H1 (cell line): Measurements from ENCODE around the gene PTCH2. TPM values are rescaled to one million over a fixed set of nuclear protein-coding genes. Genes with fewer than 3 reads are reported as not detected.

Source experiments
- CTCF ChIA-PET: fragments of 300-600 bp; sonication (Branson Sonifier 250); formaldehyde crosslinking; loops from one replicate; lab custom pipeline; 2021; ENCODE audit not compliant: partially characterized antibody; lab: Charles Lee
- POLR2A ChIA-PET: fragments of 300-600 bp; sonication (Branson Sonifier 250); formaldehyde crosslinking; loops from one replicate; lab custom pipeline; 2021; ENCODE audit warnings: inconsistent platforms; ENCODE audit not compliant: partially characterized antibody; lab: Charles Lee
- DNase-seq, 2 experiments: peaks; one replicate each; pipeline versions ENCODE4 v3.0.0 to v3.0.0-alpha.2; 2010 to 2022; ENCODE audit warnings: low spot score in 2 of 2, low read depth in 1 of 2, mixed read lengths in 1 of 2
- FAIRE-seq: peaks from 2 replicates; lab custom pipeline; 2011; peaks lifted over from hg19 to GRCh38; lab: Jason Lieb, UNC
- H2AFZ ChIP-seq: 2 replicates; pipeline ENCODE4 v1.8.1; 2012; ENCODE audit warnings: low read length, inconsistent platforms
- H2AK5ac ChIP-seq: 2 replicates; pipeline ENCODE4 v1.6.1; 2013; ENCODE audit warnings: low read depth, low read length
- H2BK120ac ChIP-seq: replicated peaks from 2 replicates; pipeline ENCODE3; 2013; ENCODE audit warnings: low read depth, low read length, inconsistent platforms
- H2BK12ac ChIP-seq: 2 replicates; pipeline ENCODE4 v1.6.1; 2013; ENCODE audit warnings: low read depth, low read length
- H2BK15ac ChIP-seq: 2 replicates; pipeline ENCODE4 v1.6.1; 2013; ENCODE audit warnings: low read length
- H2BK20ac ChIP-seq: 2 replicates; pipeline ENCODE4 v1.6.1; 2013; ENCODE audit warnings: low read length
- H2BK5ac ChIP-seq: 2 replicates; pipeline ENCODE4 v1.6.1; 2013; ENCODE audit warnings: low read depth, low read length
- H3K14ac ChIP-seq: 2 replicates; pipeline ENCODE4 v1.6.1; 2013; ENCODE audit warnings: inconsistent platforms; ENCODE audit not compliant: insufficient read length
- H3K18ac ChIP-seq: 2 replicates; pipeline ENCODE4 v1.6.1; 2013; ENCODE audit warnings: low read length; ENCODE audit errors: extremely low read depth
- H3K23ac ChIP-seq: 2 replicates; pipeline ENCODE4 v1.6.1; 2013; ENCODE audit warnings: inconsistent platforms; ENCODE audit not compliant: insufficient read length
- H3K23me2 ChIP-seq: 2 replicates; pipeline ENCODE4 v1.6.1; 2013; ENCODE audit warnings: low read depth, low read length
- H3K27ac ChIP-seq: 2 replicates; pipeline ENCODE4 v1.6.1; 2011; ENCODE audit warnings: low read depth, low read length, inconsistent platforms
- H3K27me3 ChIP-seq, 4 experiments: replicated peaks in 1 of 4; 1 replicate in 1 of 4; 2 replicates in 3 of 4; pipeline versions ENCODE4 v1.6.1 to v1.8.1; 2011 to 2013; ENCODE audit warnings: low read length in 3 of 4, mild to moderate bottlenecking in 3 of 4, inconsistent platforms in 2 of 4, mixed read lengths in 2 of 4, moderate library complexity in 1 of 4; ENCODE audit not compliant: control insufficient read depth in 3 of 4, insufficient read depth in 3 of 4; ENCODE audit errors: extremely low read depth in 1 of 4
- H3K36me3 ChIP-seq, 4 experiments: 2 replicates each; pipeline versions ENCODE4 v1.6.1 to v1.8.1; 2011 to 2013; ENCODE audit warnings: mild to moderate bottlenecking in 4 of 4, low read length in 3 of 4, moderate library complexity in 2 of 4, control low read depth in 1 of 4, inconsistent platforms in 1 of 4; ENCODE audit not compliant: insufficient read depth in 4 of 4, control insufficient read depth in 2 of 4
- H3K4ac ChIP-seq: replicated peaks from 2 replicates; pipeline ENCODE3; 2013; ENCODE audit warnings: low read length, low read depth, mixed read lengths, inconsistent platforms; ENCODE audit not compliant: insufficient read length
- H3K4me1 ChIP-seq, 4 experiments: replicated peaks in 1 of 4; 1 replicate in 1 of 4; 2 replicates in 3 of 4; pipeline versions ENCODE4 v1.6.1 to v1.8.1; 2011 to 2013; ENCODE audit warnings: low read length in 3 of 4, inconsistent platforms in 2 of 4, mixed read lengths in 1 of 4; ENCODE audit not compliant: insufficient read depth in 4 of 4, control insufficient read depth in 3 of 4
- H3K4me2 ChIP-seq, 2 experiments: 2 replicates each; pipeline versions ENCODE4 v1.6.1 to v1.8.1; 2011 to 2013; ENCODE audit warnings: low read depth in 2 of 2, low read length in 2 of 2, control low read depth in 1 of 2, inconsistent platforms in 1 of 2, mild to moderate bottlenecking in 1 of 2; ENCODE audit not compliant: insufficient read depth in 1 of 2
- H3K4me3 ChIP-seq, 4 experiments: fragments of 200-600, 300-600 bp in 1 of 4; sonication (generic), shearing (Covaris generic), sonication (Bioruptor Twin) in 1 of 4; 2 replicates each; pipeline versions ENCODE4 v1.5.1 to v1.8.1; 2011 to 2016; ENCODE audit warnings: low read length in 4 of 4, low read depth in 3 of 4, control low read depth in 2 of 4, inconsistent platforms in 2 of 4, mild to moderate bottlenecking in 2 of 4, mixed read lengths in 1 of 4, moderate library complexity in 1 of 4; ENCODE audit not compliant: insufficient read depth in 2 of 4; ENCODE audit errors: extremely low read depth in 1 of 4
- H3K56ac ChIP-seq: replicated peaks from 2 replicates; pipeline ENCODE3; 2013; ENCODE audit warnings: low read depth, mild to moderate bottlenecking, mixed read lengths, low read length, inconsistent platforms; ENCODE audit not compliant: insufficient read length
- H3K79me1 ChIP-seq: 2 replicates; pipeline ENCODE4 v1.6.1; 2013; ENCODE audit warnings: low read depth, low read length, control low read depth
- H3K79me2 ChIP-seq, 2 experiments: 2 replicates each; pipeline versions ENCODE4 v1.6.1 to v1.8.1; 2012 to 2013; ENCODE audit warnings: low read length in 2 of 2, mild to moderate bottlenecking in 2 of 2, inconsistent platforms in 1 of 2; ENCODE audit not compliant: insufficient read depth in 2 of 2, control insufficient read depth in 1 of 2
- H3K9ac ChIP-seq, 4 experiments: replicated peaks in 1 of 4; 1 replicate in 1 of 4; 2 replicates in 3 of 4; pipeline versions ENCODE4 v1.6.1 to v1.8.1; 2011 to 2013; ENCODE audit warnings: low read depth in 3 of 4, low read length in 3 of 4, control low read depth in 2 of 4, mild to moderate bottlenecking in 2 of 4, moderate library complexity in 2 of 4, inconsistent platforms in 1 of 4; ENCODE audit errors: extremely low read depth in 1 of 4
- H3K9me3 ChIP-seq, 2 experiments: 2 replicates each; pipeline versions ENCODE4 v1.6.1 to v1.8.1; 2012 to 2013; ENCODE audit warnings: mild to moderate bottlenecking in 2 of 2, moderate library complexity in 2 of 2, control low read depth in 1 of 2, inconsistent platforms in 1 of 2, low read depth in 1 of 2, low read length in 1 of 2, mixed read lengths in 1 of 2; ENCODE audit not compliant: insufficient read depth in 2 of 2
- H4K20me1 ChIP-seq, 2 experiments: replicated peaks in 1 of 2; 2 replicates each; pipeline versions ENCODE3 to v1.8.1; 2011 to 2013; ENCODE audit warnings: inconsistent platforms in 2 of 2, low read length in 2 of 2, mild to moderate bottlenecking in 1 of 2; ENCODE audit not compliant: insufficient read depth in 2 of 2, control insufficient read depth in 1 of 2
- H4K5ac ChIP-seq: 2 replicates; pipeline ENCODE4 v1.6.1; 2013; ENCODE audit warnings: low read length, low read depth, mixed read lengths, inconsistent platforms; ENCODE audit not compliant: insufficient read length
- H4K8ac ChIP-seq: 2 replicates; pipeline ENCODE4 v1.8.0; 2013; ENCODE audit warnings: mild to moderate bottlenecking, moderate library complexity, low read length, inconsistent platforms; ENCODE audit not compliant: insufficient read depth; ENCODE audit errors: extremely low read depth
- H4K91ac ChIP-seq: replicated peaks from 2 replicates; pipeline ENCODE3; 2013; ENCODE audit warnings: low read length, mixed read lengths, inconsistent platforms; ENCODE audit not compliant: insufficient read length
- ATF2 ChIP-seq: IDR thresholded peaks from 2 replicates; pipeline ENCODE4 v1.6.1; 2012; ENCODE audit warnings: low read length, inconsistent platforms
- CEBPB ChIP-seq: IDR thresholded peaks from 2 replicates; pipeline ENCODE4 v1.6.1; 2012; ENCODE audit warnings: low read depth, low read length
- CTCF ChIP-seq, 3 experiments: IDR thresholded peaks; 1 replicate in 2 of 3; 2 replicates in 1 of 3; pipeline versions ENCODE4 v1.5.1 to v1.6.1; 2011; ENCODE audit warnings: low read length in 3 of 3, mild to moderate bottlenecking in 3 of 3, inconsistent platforms in 2 of 3, low read depth in 1 of 3, moderate library complexity in 1 of 3; ENCODE audit not compliant: insufficient read depth in 1 of 3; ENCODE audit errors: control extremely low read depth in 1 of 3
- HDAC6 ChIP-seq: IDR thresholded peaks from one replicate; pipeline ENCODE4 v1.7.1; 2012; ENCODE audit warnings: low read depth, mild to moderate bottlenecking, inconsistent platforms, low read length, moderate library complexity
- MAX ChIP-seq: IDR thresholded peaks from 2 replicates; pipeline ENCODE4 v1.6.1; 2012; ENCODE audit warnings: inconsistent platforms
- NANOG ChIP-seq: IDR thresholded peaks from 2 replicates; pipeline ENCODE4 v1.6.1; 2011; ENCODE audit warnings: low read length, low read depth, mild to moderate bottlenecking, inconsistent platforms; ENCODE audit not compliant: insufficient read depth, poor library complexity, severe bottlenecking
- NRF1 ChIP-seq: IDR thresholded peaks from 2 replicates; pipeline ENCODE4 v1.6.1; 2011; ENCODE audit warnings: mild to moderate bottlenecking, low read depth, low read length, improper control_type of control experiment
- POLR2AphosphoS5 ChIP-seq: IDR thresholded peaks from 2 replicates; pipeline ENCODE4 v1.6.1; 2011; ENCODE audit warnings: low read depth, low read length
- SP4 ChIP-seq: IDR thresholded peaks from 2 replicates; pipeline ENCODE4 v1.6.1; 2012; ENCODE audit warnings: low read length, inconsistent platforms
- TEAD4 ChIP-seq: IDR thresholded peaks from 2 replicates; pipeline ENCODE4 v1.6.1; 2012; ENCODE audit warnings: low read depth, low read length, inconsistent platforms, mixed read lengths
- WGBS, 2 experiments: shearing (Covaris generic) in 1 of 2; methylation state at CpG; one replicate each; pipeline versions ENCODE4 v1.1.6 to v1.1.7; 2013 to 2015; ENCODE audit warnings: low lambda C conversion rate in 2 of 2, mixed read lengths in 2 of 2, inconsistent platforms in 1 of 2, low coverage in 1 of 2, missing lambda C conversion rate in 1 of 2; ENCODE audit not compliant: insufficient replicate concordance in 2 of 2, insufficient coverage in 1 of 2, insufficient read length in 1 of 2; ENCODE audit errors: extremely low coverage in 1 of 2, missing lambda C conversion rate in 1 of 2; 5-methylcytosine and 5-hydroxymethylcytosine counted together
- polyA plus RNA-seq, 7 experiments: library from polyadenylated mRNA; depleted of rRNA in 3 of 7; stranded (reverse) in 5 of 7; unstranded in 2 of 7; fragments of >200 nt in 5 of 7; fragments of 200-250 nt in 2 of 7; gene quantifications; 1 replicate in 5 of 7; 2 replicates in 1 of 7; 4 replicates in 1 of 7; pipeline versions ENCODE4 v1.2.1 to v1.2.3, GENCODE V29; 2011 to 2013; ENCODE audit warnings: missing spikeins in 2 of 7, mixed read lengths in 2 of 7
- total RNA-seq: library from RNA; stranded (reverse); fragmentation: NEBNext Ultra II Directional; extraction: Animal tissue kit (Norgen Biotek cat#: 25700); gene quantifications from 2 replicates; pipeline ENCODE4 v1.2.1, GENCODE V29; 2021

The PTCH2 gene
- total and polyA plus RNA-seq, 2 of the 8 experiments (the other 6 are each of a cell fraction or from before 2014, with no cell fraction given) = 0.35 to 1.2 TPM

- Histone ChIP-seq H3K9ac (no peak overlapping the region), H4K5ac (no peak overlapping the region), H2AK5ac (no peak overlapping the region), H3K36me3 (peaks cover 0 to 9% (median 2%) of the 10 kb centered on the region in 4 experiments; a peak in 2 of 8 replicates), H3K56ac (no peak overlapping the region), H2AFZ (no peak overlapping the region), H3K79me1 (no peaks in the 10 kb centered on the region; the same call in 1 of the 2 replicates), H3K14ac (no peak overlapping the region), H4K8ac (no peak overlapping the region), H2BK120ac (no peak overlapping the region), H2BK15ac (no peak overlapping the region), H3K23me2 (no peaks in the 10 kb centered on the region), H3K27me3 (no peaks in the 10 kb centered on the region), H2BK5ac (no peak overlapping the region), H3K79me2 (no peaks in the 10 kb centered on the region), H3K18ac (no peak overlapping the region), H4K91ac (no peak overlapping the region), H3K4me2 (no peak overlapping the region), H3K4ac (no peak overlapping the region), H3K27ac (no peak overlapping the region), H3K4me1 (peaks cover 0 to 5% (median 0%) of the 10 kb centered on the region in 4 experiments; a peak in 1 of 7 replicates), H3K23ac (no peak overlapping the region), H3K4me3 (no peak overlapping the region), H2BK20ac (no peak overlapping the region), H2BK12ac (no peak overlapping the region), H4K20me1 (no peaks in the 10 kb centered on the region), H3K9me3 (peaks cover 23 to 34% of the 10 kb centered on the region in 2 experiments)
- FAIRE-seq (no peak), DNase-seq (no peak)
- ChIA-PET POLR2A (no interaction called here), CTCF (no interaction called here)
- WGBS, 2 experiments = 93% methylated on average over 6 of the region's 6 CpGs; no CpG with 5 or more reads in 1 of the 2 experiments
- TF ChIP-seq MAX (no peak), SP4 (no peak), TEAD4 (no peak), ATF2 (no peak), CEBPB (no peak), NRF1 (no peak), HDAC6 (no peak), NANOG (no peak), POLR2AphosphoS5 (no peak), CTCF (IDR thresholded peaks at IDR 0.05; ENCODE audit: control extremely low read depth in 1 of 3, insufficient read depth in 1 of 3, low read depth in 1 of 3, low read length in 3 of 3) (no peak)
These were observed 42.4 kb upstream of the PTCH2 start for GRCh38 chr1:44885406-44885805.
